NCI-H1105 treated with DMSO at 0.1 percent for 48 hours (cell line): ENCODE data around the gene SRPK2.
"Not testable (repeated sequence)": the region's sequence is repeated elsewhere in the genome, so short reads cannot be mapped to it uniquely, and the experiment has no call there.

Experiments
- DNase-seq: peaks from one replicate; lab custom pipeline; 2025; lab: John Stamatoyannopoulos, UW

The SRPK2 gene

GRCh38 chr7:105376908-105377533 is 11.7 kb downstream of the SRPK2 start:
- DNase-seq, result no peak

DNA sequence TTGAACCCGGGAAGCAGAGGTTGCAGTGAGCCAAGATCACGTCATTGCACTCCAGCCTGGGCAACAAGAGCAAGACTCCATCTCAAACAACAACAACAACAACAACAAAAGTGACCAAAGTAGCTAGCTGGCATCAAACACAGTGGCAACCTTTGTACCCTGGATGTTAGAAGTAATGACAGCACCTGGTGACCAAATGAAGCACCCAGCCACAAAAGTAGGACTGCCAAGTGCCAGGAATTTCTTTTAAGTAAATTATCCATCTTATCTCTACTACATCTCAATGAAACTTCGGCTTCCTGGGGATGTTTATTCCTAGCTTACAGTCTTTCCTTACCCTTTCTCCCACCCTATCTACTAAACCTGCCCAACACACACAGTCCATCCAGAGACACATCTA is 18.8 kb downstream of the SRPK2 start:
- DNase-seq, result no peak

GRCh38 chr7:105367458-105367857 is 21.3 kb downstream of the SRPK2 start:
- DNase-seq, result no peak

- no peak for DNase-seq
These were observed 22.9 kb downstream of the SRPK2 start for GRCh38 chr7:105365541-105366534.

DNA sequence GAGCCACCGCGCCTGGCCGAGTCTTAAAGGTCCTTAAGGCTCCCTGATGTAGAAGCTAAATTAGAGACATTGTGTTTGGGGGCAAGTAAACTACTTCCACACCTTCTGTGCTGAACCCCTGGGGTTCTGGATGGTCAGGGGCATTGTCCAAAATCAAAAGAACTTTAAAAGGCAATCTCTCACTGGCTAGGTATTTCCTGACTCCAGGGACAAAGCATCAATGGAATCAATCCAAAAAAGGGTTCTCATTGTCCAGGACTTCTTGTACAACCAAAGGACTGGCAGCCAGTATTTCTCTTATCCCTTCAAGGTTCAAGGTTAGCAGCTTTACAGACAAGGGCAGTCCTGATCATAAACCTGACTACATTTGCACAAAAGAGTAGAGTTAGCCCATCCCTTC is 24.0 kb downstream of the SRPK2 start:
- no peak for DNase-seq

DNA sequence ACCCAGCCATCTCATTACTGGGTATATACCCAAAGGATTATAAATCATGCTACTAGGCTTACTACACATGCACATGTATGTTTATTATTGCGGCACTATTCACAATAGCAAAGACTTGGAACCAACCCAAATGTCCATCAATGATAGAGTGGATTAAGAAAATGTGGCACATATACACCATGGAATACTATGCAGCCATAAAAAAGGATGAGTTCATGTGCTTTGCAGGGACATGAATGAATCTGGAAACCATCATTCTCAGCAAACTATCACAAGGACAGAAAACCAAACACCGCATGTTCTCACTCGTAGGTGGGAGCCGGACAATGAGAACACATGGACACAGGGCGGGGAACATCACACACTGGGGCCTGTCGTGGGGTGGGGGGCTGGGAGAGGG is 25.1 kb downstream of the SRPK2 start:
- DNase-seq, result not testable (repeated sequence)

GRCh38 chr7:105362685-105363084 is 26.0 kb downstream of the SRPK2 start:
- not testable (repeated sequence) for DNase-seq

- not testable (repeated sequence) for DNase-seq
These were observed 26.7 kb downstream of the SRPK2 start for GRCh38 chr7:105361995-105362394.

- not testable (repeated sequence) for DNase-seq
These were observed 28.6 kb downstream of the SRPK2 start for GRCh38 chr7:105360149-105360548.

GRCh38 chr7:105355701-105356100 is 33.0 kb downstream of the SRPK2 start:
- no peak for DNase-seq

GRCh38 chr7:105354383-105354782 is 34.3 kb downstream of the SRPK2 start:
- no peak for DNase-seq

DNA sequence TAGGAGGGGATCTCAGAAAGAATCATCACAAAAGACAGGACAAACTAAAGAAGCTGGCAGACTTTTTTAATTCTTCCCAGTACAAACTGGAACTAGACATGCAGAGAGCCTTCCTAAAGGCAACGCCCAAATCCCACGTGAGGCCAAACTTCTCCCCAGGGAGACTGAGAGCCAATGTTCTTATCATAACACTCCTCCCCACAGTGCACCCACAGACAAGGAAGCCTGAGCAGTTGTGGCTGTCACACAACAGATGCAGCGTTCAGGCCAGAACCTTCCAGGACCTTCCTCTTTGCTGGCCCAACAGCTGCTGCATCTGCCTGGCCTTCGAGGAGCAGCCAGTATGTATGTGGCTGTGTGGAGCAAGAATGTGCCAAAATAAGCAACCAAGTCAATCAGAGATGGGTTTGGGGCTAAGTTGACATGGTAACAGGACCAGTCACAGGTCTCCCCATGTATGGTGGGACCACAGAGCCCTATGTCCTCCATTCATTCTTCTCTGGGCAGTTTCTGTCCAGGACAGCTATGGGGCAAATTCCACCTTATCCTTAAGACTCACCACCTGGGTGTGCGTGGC is 34.9 kb downstream of the SRPK2 start:
- DNase-seq, result no peak

DNA sequence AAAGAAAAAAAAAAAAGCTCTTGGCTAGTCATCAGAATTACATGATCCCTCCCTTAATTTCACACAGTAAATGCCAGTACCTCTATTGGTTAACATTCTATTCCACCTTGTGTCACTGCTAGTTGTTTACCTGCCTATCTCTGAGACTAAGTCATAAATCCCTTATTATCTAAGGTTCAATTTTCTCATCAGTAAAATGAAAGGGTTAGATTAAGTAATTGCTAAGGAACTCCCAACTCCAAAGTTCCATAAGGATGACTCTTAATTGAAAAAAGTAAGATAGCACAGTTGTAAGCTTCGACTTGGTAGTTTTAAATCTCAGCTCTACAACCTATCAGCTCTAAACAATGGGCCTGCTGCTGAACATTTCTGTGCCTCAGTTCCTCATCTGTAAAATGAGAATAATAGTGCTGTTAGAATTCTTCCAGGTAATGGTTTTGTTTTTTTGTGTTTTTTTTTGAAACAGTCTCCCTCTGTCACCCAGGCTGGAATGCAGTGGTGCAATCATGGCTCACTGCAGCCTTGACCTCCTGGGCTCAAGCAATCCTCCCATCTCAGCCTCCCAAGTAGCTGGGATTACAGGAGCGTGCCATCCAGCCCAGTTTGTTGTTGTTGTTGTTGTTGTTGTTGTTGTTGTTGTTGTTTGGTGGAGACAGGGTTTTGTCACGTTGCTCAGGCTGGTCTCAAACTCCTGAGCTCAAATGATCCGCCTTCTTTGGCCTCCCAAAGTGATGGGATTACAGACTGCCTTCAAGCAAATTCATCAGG is 35.6 kb downstream of the SRPK2 start:
- DNase-seq, result no peak

GRCh38 chr7:105352018-105352612 is 36.6 kb downstream of the SRPK2 start:
- DNase-seq, result no peak

GRCh38 chr7:105350906-105351305 is 37.8 kb downstream of the SRPK2 start:
- no peak for DNase-seq

DNA sequence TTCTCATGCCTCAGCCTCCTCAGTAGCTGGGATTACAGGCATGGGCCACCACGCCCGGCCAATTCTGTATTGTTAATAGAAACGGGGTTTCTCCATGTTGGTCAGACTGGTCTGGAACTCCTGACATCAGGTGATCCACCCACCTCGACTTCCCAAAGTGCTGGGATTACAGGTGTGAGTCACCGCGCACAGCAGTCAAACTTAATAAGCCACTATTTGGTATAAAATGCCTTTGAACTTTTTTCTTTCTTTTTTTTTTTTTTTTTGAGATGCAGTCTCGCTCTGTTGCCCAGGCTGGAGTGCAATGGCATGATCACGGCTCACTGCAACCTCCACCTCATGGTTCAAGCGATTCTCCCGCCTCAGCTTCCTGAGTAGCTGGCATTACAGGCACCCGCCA is 40.5 kb downstream of the SRPK2 start:
- DNase-seq, result not testable (repeated sequence)

DNA sequence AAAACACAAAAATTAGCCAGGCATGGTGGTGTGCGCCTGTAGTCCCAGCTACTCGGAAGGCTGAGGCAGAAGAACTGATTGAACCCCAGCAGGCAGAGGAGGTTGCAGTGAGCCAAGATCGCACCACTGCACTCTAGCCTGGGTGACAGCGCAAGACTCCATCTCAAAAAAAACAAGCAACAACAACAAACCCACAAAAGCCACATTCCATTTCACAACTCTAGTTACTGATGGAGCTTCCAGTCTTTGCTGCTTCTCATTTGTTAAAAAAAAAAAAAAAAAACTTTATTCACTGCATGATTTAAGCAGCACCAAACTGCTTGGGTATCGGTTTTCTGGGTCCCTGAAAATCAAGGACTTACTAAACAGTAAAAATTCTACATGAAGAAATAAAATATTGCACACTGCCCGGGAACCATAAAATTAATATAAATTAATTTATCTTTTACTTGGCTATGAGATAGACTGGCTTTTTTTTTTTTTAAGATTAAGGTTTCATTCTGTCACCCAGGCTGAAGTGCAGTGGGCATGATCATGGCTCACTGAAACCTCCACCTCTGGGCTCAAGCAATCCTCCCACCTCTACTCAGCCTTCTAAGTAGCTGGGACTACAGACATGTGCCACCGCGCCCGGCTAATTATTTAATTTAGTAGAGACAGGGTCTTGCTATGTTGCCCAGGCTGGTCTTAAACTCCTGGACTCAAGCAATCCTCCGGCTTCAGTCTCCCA is 42.0 kb downstream of the SRPK2 start:
- DNase-seq, result no peak

GRCh38 chr7:105346138-105346537 is 42.6 kb downstream of the SRPK2 start:
- DNase-seq, result no peak

DNA sequence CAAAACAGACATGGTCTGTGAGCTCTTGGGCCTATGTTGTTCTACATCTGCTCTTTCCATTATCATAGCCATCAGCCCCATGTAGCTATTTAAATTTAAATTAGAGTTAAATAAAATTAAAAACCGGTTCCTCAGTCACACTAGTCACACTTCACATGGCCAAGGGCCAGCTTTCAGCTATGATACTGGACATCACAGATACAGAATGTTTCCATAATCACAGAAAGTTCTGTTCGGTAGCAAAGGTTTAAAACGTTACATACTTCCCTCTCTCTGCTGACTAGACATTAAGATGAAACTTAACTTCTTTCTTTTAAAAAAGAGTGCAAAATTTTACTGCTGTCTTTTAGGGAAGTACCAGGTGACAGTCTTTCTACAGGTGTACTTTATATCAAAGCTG is 43.0 kb downstream of the SRPK2 start:
- DNase-seq, result no peak

- no peak for DNase-seq
These were observed 43.7 kb downstream of the SRPK2 start for GRCh38 chr7:105345003-105345402.
